GM12878 (cell line): Measurements from ENCODE around the gene IGFALS. TPM values are rescaled to one million over a fixed set of nuclear protein-coding genes. Genes with fewer than 3 reads are reported as not detected.

ENCODE experiments used
- ATAC-seq: fragments of 200-7000 bp; cut with Tn5 transposase; 3 replicates; pipeline ENCODE4 v1.9.1; 2020; ENCODE audit warnings: mild to moderate bottlenecking, moderate library complexity
- BruUV-seq: library from RNA; stranded (reverse); fragments of 400-500 nt; replicated peaks from 2 replicates; lab custom pipeline; 2021; lab: Mats Ljungman, UMichigan
- CTCF ChIA-PET: fragments of 300-600 bp; sonication (Branson Sonifier 250); formaldehyde crosslinking; extraction: SDS; loops from one replicate; lab custom pipeline; 2021; ENCODE audit warnings: inconsistent platforms; lab: Yijun Ruan, JAX
- POLR2A ChIA-PET: fragments of 350-600 bp; formaldehyde crosslinking; extraction: SDS; loops from one replicate; lab custom pipeline; 2021; ENCODE audit warnings: inconsistent platforms; lab: Charles Lee
- RAD21 ChIA-PET: fragments of 300-600 bp; sonication (Branson Sonifier 250); formaldehyde crosslinking; loops from one replicate; lab custom pipeline; 2023; ENCODE audit warnings: antibody characterized with exemption; ENCODE audit not compliant: unreplicated experiment; lab: Charles Lee
- SMC1A ChIA-PET: fragments of 300-600 bp; sonication (Branson Sonifier 250); formaldehyde crosslinking; loops from one replicate; lab custom pipeline; 2023; ENCODE audit not compliant: unreplicated experiment, uncharacterized antibody; lab: Charles Lee
- DNase-seq: peaks from one replicate; pipeline ENCODE4 v3.0.0-alpha.2; 2011; ENCODE audit warnings: low read depth, low spot score
- FAIRE-seq: peaks from 3 replicates; lab custom pipeline; 2011; peaks lifted over from hg19 to GRCh38; lab: Jason Lieb, UNC
- H2AFZ ChIP-seq: 2 replicates; pipeline ENCODE4 v1.6.0; 2011; ENCODE audit warnings: low read depth, low read length, control low read depth; ENCODE audit not compliant: control insufficient read depth
- H3K27ac ChIP-seq: 2 replicates; pipeline ENCODE4 v1.5.1; 2011; ENCODE audit warnings: control low read depth; ENCODE audit not compliant: control insufficient read depth, insufficient read depth
- H3K27me3 ChIP-seq, 2 experiments: replicated peaks in 1 of 2; 2 replicates each; pipeline versions ENCODE4 v1.6.0 to v1.6.1; 2011; ENCODE audit warnings: low read length in 1 of 2; ENCODE audit not compliant: control insufficient read depth in 2 of 2, insufficient read depth in 2 of 2
- H3K36me3 ChIP-seq, 2 experiments: 2 replicates each; pipeline ENCODE4 v1.5.1; 2011; ENCODE audit warnings: low read length in 1 of 2; ENCODE audit not compliant: control insufficient read depth in 2 of 2, insufficient read depth in 2 of 2
- H3K4me1 ChIP-seq: 2 replicates; pipeline ENCODE4 v1.6.1; 2011; ENCODE audit warnings: mild to moderate bottlenecking, low read length, moderate library complexity, mixed read lengths; ENCODE audit not compliant: control insufficient read depth, insufficient read depth
- H3K4me2 ChIP-seq: 2 replicates; pipeline ENCODE4 v1.6.0; 2011; ENCODE audit warnings: control low read depth; ENCODE audit not compliant: control insufficient read depth, insufficient read depth
- H3K4me3 ChIP-seq: fragments of 200-600 bp; sonication (generic); 2 replicates; pipeline ENCODE4 v1.5.1; 2016
- H3K79me2 ChIP-seq: 2 replicates; pipeline ENCODE4 v1.6.0; 2011; ENCODE audit warnings: low read length; ENCODE audit not compliant: control insufficient read depth, insufficient read depth
- H3K9ac ChIP-seq: 2 replicates; pipeline ENCODE4 v1.8.0; 2011; ENCODE audit warnings: low read length, control low read depth, mixed read lengths; ENCODE audit not compliant: control insufficient read depth, insufficient read depth
- H3K9me3 ChIP-seq: replicated peaks from 3 replicates; pipeline ENCODE4 v1.5.1; 2011; ENCODE audit warnings: mild to moderate bottlenecking, low read length; ENCODE audit not compliant: control insufficient read depth, insufficient read depth
- H4K20me1 ChIP-seq: 2 replicates; pipeline ENCODE4 v1.6.0; 2011; ENCODE audit not compliant: control insufficient read depth, insufficient read depth
- CHD1 ChIP-seq: IDR thresholded peaks from 2 replicates; pipeline ENCODE4 v1.6.1; 2012; ENCODE audit warnings: low read depth, low read length, improper control_type of control experiment
- EGR1 ChIP-seq, 2 experiments: IDR thresholded peaks; 1 replicate in 1 of 2; 2 replicates in 1 of 2; pipeline ENCODE4 v1.6.1; 2011 to 2012; ENCODE audit warnings: low read depth in 2 of 2, low read length in 2 of 2, borderline replicate concordance in 1 of 2, mild to moderate bottlenecking in 1 of 2, moderate library complexity in 1 of 2
- ETV6 ChIP-seq, 2 experiments: fragments of 450-650 bp in 1 of 2; IDR thresholded peaks in 1 of 2; conservative IDR thresholded peaks in 1 of 2; 2 replicates each; pipeline ENCODE4 v1.6.1; 2014; ENCODE audit warnings: antibody characterized with exemption in 1 of 2, borderline replicate concordance in 1 of 2, low read depth in 1 of 2, mild to moderate bottlenecking in 1 of 2, moderate library complexity in 1 of 2
- HDGF ChIP-seq: fragments of 450-650 bp; IDR thresholded peaks from 2 replicates; pipeline ENCODE4 v1.6.1; 2016; ENCODE audit warnings: antibody characterized with exemption
- KAT2A ChIP-seq: conservative IDR thresholded peaks from 2 replicates; pipeline ENCODE4 v1.6.1; 2011; ENCODE audit warnings: low read depth, low read length; ENCODE audit not compliant: control insufficient read depth
- MYC ChIP-seq: IDR thresholded peaks from 2 replicates; pipeline ENCODE4 v1.6.1; 2011; ENCODE audit warnings: mild to moderate bottlenecking, low read length, moderate library complexity, inconsistent platforms; ENCODE audit not compliant: insufficient read depth, insufficient replicate concordance, insufficient read length, severe bottlenecking
- NFIC ChIP-seq: IDR thresholded peaks from 2 replicates; pipeline ENCODE4 v1.6.1; 2012; ENCODE audit warnings: low read depth, mild to moderate bottlenecking, inconsistent platforms, low read length, moderate library complexity
- RAD21 ChIP-seq: IDR thresholded peaks from 2 replicates; pipeline ENCODE4 v1.6.1; 2011; ENCODE audit warnings: mild to moderate bottlenecking, low read depth, low read length, moderate library complexity; ENCODE audit not compliant: insufficient read depth
- RB1 ChIP-seq: fragments of 450-650 bp; formaldehyde crosslinking; IDR thresholded peaks from 2 replicates; pipeline ENCODE4 v1.6.1; 2017; ENCODE audit warnings: mild to moderate bottlenecking, borderline replicate concordance
- RFX5 ChIP-seq: IDR thresholded peaks from 2 replicates; pipeline ENCODE4 v1.6.1; 2011; ENCODE audit warnings: low read depth, low read length, improper control_type of control experiment
- SMAD1 ChIP-seq: fragments of 450-650 bp; IDR thresholded peaks from 2 replicates; pipeline ENCODE4 v1.6.1; 2018; ENCODE audit warnings: mild to moderate bottlenecking, low read depth; ENCODE audit not compliant: partially characterized antibody
- SPI1 ChIP-seq: IDR thresholded peaks from 2 replicates; pipeline ENCODE4 v1.6.1; 2011; ENCODE audit warnings: low read depth, mild to moderate bottlenecking, low read length, moderate library complexity, borderline replicate concordance; ENCODE audit not compliant: insufficient read depth
- SREBF1 ChIP-seq: IDR thresholded peaks from 2 replicates; pipeline ENCODE4 v1.6.1; 2012; ENCODE audit warnings: mild to moderate bottlenecking, low read length
- SREBF2 ChIP-seq: IDR thresholded peaks from 2 replicates; pipeline ENCODE4 v1.6.1; 2012; ENCODE audit warnings: mild to moderate bottlenecking, low read length
- TAF1 ChIP-seq: IDR thresholded peaks from 2 replicates; pipeline ENCODE4 v1.6.1; 2011; ENCODE audit warnings: mild to moderate bottlenecking, low read depth, low read length, borderline replicate concordance
- TCF12 ChIP-seq: IDR thresholded peaks from 2 replicates; pipeline ENCODE4 v1.6.1; 2011; ENCODE audit warnings: low read depth, mild to moderate bottlenecking, low read length
- ZNF217 ChIP-seq: fragments of 450-650 bp; IDR thresholded peaks from 2 replicates; pipeline ENCODE4 v1.6.1; 2017; ENCODE audit warnings: antibody characterized with exemption, mild to moderate bottlenecking
- ZNF24 ChIP-seq: fragments of 450-650 bp; IDR thresholded peaks from 2 replicates; pipeline ENCODE4 v1.6.1; 2017; ENCODE audit warnings: antibody characterized with exemption, mild to moderate bottlenecking
- ZNF384 ChIP-seq: IDR thresholded peaks from 2 replicates; pipeline ENCODE4 v1.6.1; 2012; ENCODE audit warnings: low read depth, mild to moderate bottlenecking, low read length, improper control_type of control experiment, borderline replicate concordance
- WGBS: methylation state at CpG from one replicate; pipeline ENCODE4 v1.1.6; 2016; ENCODE audit warnings: low lambda C conversion rate; ENCODE audit not compliant: insufficient replicate concordance, insufficient coverage; ENCODE audit errors: missing lambda C conversion rate; 5-methylcytosine and 5-hydroxymethylcytosine counted together
- in situ Hi-C: fragments of 300-500 bp; cut with MboI; formaldehyde crosslinking; loops from 9 replicates; pipeline ENCODE4 v1.14.3; 2018; ENCODE audit warnings: mixed read lengths
- intact Hi-C: fragments of 100-400 bp; cut with micrococcal nuclease; formaldehyde crosslinking; loops from one replicate; pipeline ENCODE4 v1.14.2; 2022; ENCODE audit not compliant: unreplicated experiment
- polyA plus RNA-seq, 11 experiments: library from polyadenylated mRNA; depleted of rRNA in 4 of 11; unstranded in 6 of 11; stranded (reverse) in 5 of 11; fragments of >200 nt; fragmentation: Nextera tagmentation in 4 of 11; fragmentation: Illumina TruSeq in 1 of 11; extraction: Ambion mirVana in 4 of 11; extraction: Trizol in 1 of 11; gene quantifications; 1 replicate in 1 of 11; 2 replicates in 10 of 11; pipeline versions ENCODE4 v1.2.1 to v1.2.3, GENCODE V29; 2011 to 2016; ENCODE audit warnings: inconsistent platforms in 2 of 11, missing spikeins in 2 of 11, low read depth in 1 of 11
- total RNA-seq, 4 experiments: library from RNA; depleted of rRNA in 3 of 4; stranded (reverse); fragments of >200 nt in 3 of 4; fragmentation: Illumina TruSeq in 1 of 4; extraction: Trizol in 1 of 4; gene quantifications; 2 replicates each; pipeline versions ENCODE4 v1.2.1 to v1.2.3, GENCODE V29; 2013 to 2021
- TF ChIP-seq, protein P1 (sequence below): fragments of 450-650 bp; IDR thresholded peaks from 2 replicates; pipeline ENCODE4 v1.6.1; 2017; ENCODE audit warnings: mild to moderate bottlenecking, low read depth, inconsistent platforms; ENCODE audit not compliant: poor library complexity, severe bottlenecking

Gene IGFALS
- total and polyA plus RNA-seq, 10 of the 15 experiments (the other 5 are each of a cell fraction or from before 2014, with no cell fraction given), result 0.04 to 0.11 TPM; not detected in 8

DNA sequence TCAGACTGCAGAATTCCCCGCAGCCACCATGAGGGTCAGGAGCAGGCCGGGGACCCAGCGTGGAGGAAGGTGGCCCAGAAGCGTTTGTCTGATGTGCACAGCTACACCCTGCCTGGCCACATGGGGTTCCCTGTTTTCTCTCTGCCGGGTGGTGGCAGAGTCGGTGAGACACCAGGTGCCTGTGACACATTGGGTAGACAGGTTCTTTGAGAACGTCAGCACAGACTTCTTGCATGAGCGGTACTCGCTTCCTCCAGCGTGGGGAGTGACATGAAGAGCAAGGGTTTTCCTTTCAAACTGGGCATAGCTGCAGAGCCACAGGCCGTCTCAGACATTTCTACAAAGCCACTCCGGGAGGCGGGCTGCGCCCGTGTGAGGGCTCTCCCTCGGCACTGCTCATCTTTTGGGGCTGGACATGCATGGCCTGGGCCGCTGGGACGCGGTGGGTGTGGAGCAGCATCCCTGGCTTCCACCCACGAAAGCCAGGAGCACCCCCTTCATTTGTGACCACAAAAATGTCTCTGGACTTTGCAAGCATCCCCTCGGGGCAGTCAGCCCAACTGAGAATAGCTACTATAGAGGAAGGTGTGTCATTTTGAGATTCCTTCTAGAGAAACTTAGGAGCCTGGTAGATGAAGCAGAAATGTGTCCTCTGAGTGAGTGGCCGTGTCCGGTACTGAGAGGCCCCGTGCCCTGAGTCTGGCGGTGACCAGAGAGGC is 48.2 kb downstream of the IGFALS start (continued):
- TF ChIP-seq RAD21, result no peak
- TF ChIP-seq TAF1, result no peak
- no peak for TF ChIP-seq EGR1 (IDR thresholded peaks at IDR 0.05; ENCODE audit: borderline replicate concordance in 1 of 2, low read depth in 2 of 2, low read length in 2 of 2)
- TF ChIP-seq ZNF24, result no peak
- TF ChIP-seq RB1, result no peak
- TF ChIP-seq, protein P1, sequence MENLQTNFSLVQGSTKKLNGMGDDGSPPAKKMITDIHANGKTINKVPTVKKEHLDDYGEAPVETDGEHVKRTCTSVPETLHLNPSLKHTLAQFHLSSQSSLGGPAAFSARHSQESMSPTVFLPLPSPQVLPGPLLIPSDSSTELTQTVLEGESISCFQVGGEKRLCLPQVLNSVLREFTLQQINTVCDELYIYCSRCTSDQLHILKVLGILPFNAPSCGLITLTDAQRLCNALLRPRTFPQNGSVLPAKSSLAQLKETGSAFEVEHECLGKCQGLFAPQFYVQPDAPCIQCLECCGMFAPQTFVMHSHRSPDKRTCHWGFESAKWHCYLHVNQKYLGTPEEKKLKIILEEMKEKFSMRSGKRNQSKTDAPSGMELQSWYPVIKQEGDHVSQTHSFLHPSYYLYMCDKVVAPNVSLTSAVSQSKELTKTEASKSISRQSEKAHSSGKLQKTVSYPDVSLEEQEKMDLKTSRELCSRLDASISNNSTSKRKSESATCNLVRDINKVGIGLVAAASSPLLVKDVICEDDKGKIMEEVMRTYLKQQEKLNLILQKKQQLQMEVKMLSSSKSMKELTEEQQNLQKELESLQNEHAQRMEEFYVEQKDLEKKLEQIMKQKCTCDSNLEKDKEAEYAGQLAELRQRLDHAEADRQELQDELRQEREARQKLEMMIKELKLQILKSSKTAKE, result no peak

DNA sequence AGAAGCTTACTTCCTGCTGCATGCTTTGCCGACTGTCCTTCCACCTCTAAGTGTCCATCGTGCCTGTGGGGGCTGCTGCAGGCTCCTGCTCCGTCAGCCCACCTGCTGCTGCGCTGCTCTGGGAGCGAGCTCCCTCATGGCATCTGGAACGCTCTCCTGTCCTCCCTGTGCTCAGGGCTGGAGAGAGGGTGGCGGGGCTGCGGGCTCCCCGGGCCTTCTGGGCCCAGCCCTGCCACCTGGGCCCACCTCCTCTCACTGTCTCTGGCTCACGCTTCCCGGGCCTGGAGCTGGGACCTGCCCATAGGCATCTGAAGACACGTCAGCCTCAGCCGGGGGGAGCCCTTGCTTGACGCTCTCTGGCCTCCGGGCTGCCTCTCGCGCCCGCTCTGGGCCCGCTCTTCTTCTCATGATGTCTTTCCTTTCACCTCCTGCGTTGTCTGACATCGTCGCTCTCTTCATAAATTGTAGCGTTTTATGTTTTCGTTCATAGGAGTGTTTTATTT is 49.1 kb downstream of the IGFALS start:
- 96% methylated on average over 24 of the region's 24 CpGs for WGBS
- ChIA-PET CTCF (no interaction called here), SMC1A (no interaction called here), POLR2A (no interaction called here), RAD21 (no interaction called here)
- Histone ChIP-seq H3K36me3 (peaks cover 5 to 13% of the 10 kb centered on the region in 2 experiments), H3K4me1 (no peaks in the 10 kb centered on the region), H2AFZ (no peak overlapping the region), H3K4me3 (no peak overlapping the region), H4K20me1 (no peaks in the 10 kb centered on the region), H3K4me2 (no peak overlapping the region), H3K79me2 (no peaks in the 10 kb centered on the region), H3K27me3 (no peaks in the 10 kb centered on the region), H3K27ac (no peak overlapping the region), H3K9me3 (no peaks in the 10 kb centered on the region), H3K9ac (no peak overlapping the region)
- FAIRE-seq (no peak), ATAC-seq (no peak), DNase-seq (no peak)
- intact Hi-C loops, result no loop called here
- in situ Hi-C loops, result no loop called here
- no TSS peak for BruUV-seq
- no peak for TF ChIP-seq SREBF1
- no peak for TF ChIP-seq CHD1
- no peak for TF ChIP-seq ZNF384
- no peak for TF ChIP-seq MYC
- no peak for TF ChIP-seq SMAD1
- no peak for TF ChIP-seq RFX5
- no peak for TF ChIP-seq ETV6 (conservative IDR thresholded peaks at IDR 0.05 in 1 of 2, IDR thresholded peaks at IDR 0.05 in 1 of 2; ENCODE audit: borderline replicate concordance in 1 of 2, low read depth in 1 of 2)
- no peak for TF ChIP-seq HDGF
- TF ChIP-seq TCF12, result no peak
- no peak for TF ChIP-seq KAT2A
- no peak for TF ChIP-seq SPI1
- no peak for TF ChIP-seq NFIC
- TF ChIP-seq SREBF2, result no peak
- TF ChIP-seq ZNF217, result no peak
- no peak for TF ChIP-seq TAF1
